Middle frontal gyrus (tissue), 1 donor: Measurements from ENCODE around the gene KCNH4.

Experiments
- DNase-seq: peaks from one replicate; pipeline ENCODE4 v3.0.0-alpha.2; 2015; ENCODE audit warnings: low spot score; ENCODE audit errors: extremely low spot score

KCNH4 gene

GRCh38 chr17:42118545-42118944, 62.4 kb downstream of the KCNH4 start:
- DNase-seq: no peak

- DNase-seq: no peak
These were observed 62.8 kb downstream of the KCNH4 start for GRCh38 chr17:42118126-42118510.

- DNase-seq: no peak
These were observed 63.4 kb downstream of the KCNH4 start for GRCh38 chr17:42117397-42118125.

- DNase-seq: peak; percentile 61
These were observed 64.1 kb downstream of the KCNH4 start for GRCh38 chr17:42116705-42117396.

GRCh38 chr17:42114118-42114517, 66.8 kb downstream of the KCNH4 start:
- no peak for DNase-seq

GRCh38 chr17:42113293-42114069, 67.5 kb downstream of the KCNH4 start:
- DNase-seq: no peak

GRCh38 chr17:42112552-42113176, 68.3 kb downstream of the KCNH4 start, which contains the start of gene DHX58:
TSS of gene DHX58 (minus strand) at chr17:42112714. CDS start at chr17:42111892, 822 bp downstream.
- peak; percentile 68 for DNase-seq

GRCh38 chr17:42111871-42112551, 68.9 kb downstream of the KCNH4 start:
- no peak for DNase-seq

- no peak for DNase-seq
These were observed 69.7 kb downstream of the KCNH4 start for GRCh38 chr17:42111265-42111636.

- DNase-seq: no peak
These were observed 70.4 kb downstream of the KCNH4 start for GRCh38 chr17:42110301-42111264.

- DNase-seq: no peak
These were observed 71.9 kb downstream of the KCNH4 start for GRCh38 chr17:42109086-42109485.

GRCh38 chr17:42107597-42108576, 73.1 kb downstream of the KCNH4 start:
- peak; percentile 22 for DNase-seq

- DNase-seq: no peak
These were observed 73.8 kb downstream of the KCNH4 start for GRCh38 chr17:42107124-42107523.
